SK-N-MC (cell line): ENCODE data around the gene SRCAP.

Experiments
- DNase-seq: peaks from one replicate; pipeline ENCODE4 v3.0.0-alpha.2; 2011; ENCODE audit warnings: low read depth, low spot score
- H3K27ac ChIP-seq: fragments of 200-600 bp; sonication (generic); 2 replicates; pipeline ENCODE4 v1.5.1; 2016; ENCODE audit warnings: mixed run types
- H3K36me3 ChIP-seq: fragments of 200-600 bp; sonication (generic); 2 replicates; pipeline ENCODE4 v1.6.1; 2017; ENCODE audit warnings: antibody characterized with exemption, low read length, mixed read lengths; ENCODE audit not compliant: insufficient read depth
- H3K4me3 ChIP-seq: fragments of 200-600 bp; sonication (generic); 2 replicates; pipeline ENCODE4 v1.5.1; 2016
- H3K9ac ChIP-seq: fragments of 200-600 bp; sonication (generic); 2 replicates; pipeline ENCODE4 v1.8.0; 2017; ENCODE audit warnings: mixed run types, mixed read lengths; ENCODE audit not compliant: insufficient read length
- H3K9me3 ChIP-seq: fragments of 200-600 bp; sonication (generic); 2 replicates; pipeline ENCODE4 v1.6.1; 2017; ENCODE audit warnings: low read depth, mild to moderate bottlenecking, antibody characterized with exemption, low read length, moderate library complexity, mixed read lengths
- EZH2 ChIP-seq: fragments of 200-600 bp; sonication (generic); IDR thresholded peaks from one replicate; pipeline ENCODE4 v1.6.1; 2017; ENCODE audit warnings: antibody characterized with exemption
- FOXP2 ChIP-seq: optimal IDR thresholded peaks from 2 replicates; pipeline ENCODE3; 2011; ENCODE audit warnings: mild to moderate bottlenecking, moderate library complexity; ENCODE audit not compliant: insufficient read depth; ENCODE audit errors: extremely low read length, control extremely low read depth
- POLR2AphosphoS5 ChIP-seq: IDR thresholded peaks from 2 replicates; pipeline ENCODE4 v1.6.1; 2012; ENCODE audit warnings: mild to moderate bottlenecking, low read depth, low read length, borderline replicate concordance

Gene SRCAP

DNA sequence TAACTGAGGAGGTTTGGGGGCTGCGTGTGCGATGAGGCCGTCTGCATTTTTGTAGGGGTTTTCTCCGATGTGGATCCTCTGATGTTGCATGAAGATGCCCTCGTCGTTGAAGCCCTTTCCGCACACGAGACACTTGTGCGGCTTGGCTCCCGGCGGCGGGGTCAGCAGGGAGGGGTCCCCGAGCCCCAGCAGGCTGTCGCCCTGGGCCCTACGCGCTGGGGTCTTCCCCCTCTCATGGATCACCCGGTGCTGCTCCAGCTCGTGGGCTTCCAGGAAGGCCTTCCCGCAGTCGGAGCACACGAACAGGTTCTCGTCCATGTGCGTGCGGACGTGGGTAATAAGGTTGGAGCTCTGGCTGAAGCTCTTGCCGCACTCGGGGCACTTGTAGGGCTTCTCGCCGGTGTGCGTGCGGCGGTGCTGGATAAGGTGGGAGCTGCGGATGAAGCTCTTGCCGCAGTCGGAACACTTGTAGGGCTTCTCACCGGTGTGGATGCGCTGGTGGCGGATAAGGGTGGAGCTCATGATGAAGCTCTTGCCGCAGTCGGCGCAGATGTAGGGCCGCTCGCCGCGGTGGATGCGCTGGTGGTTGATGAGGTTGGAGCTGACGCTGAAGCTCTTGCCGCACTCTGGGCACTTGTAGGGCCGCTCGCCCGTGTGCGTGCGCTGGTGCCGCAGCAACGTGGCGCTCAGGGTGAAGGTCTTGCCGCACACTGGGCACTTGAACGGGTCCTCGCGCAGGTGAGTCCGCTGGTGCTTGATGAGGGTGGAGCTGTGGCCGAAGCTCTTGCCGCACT is 83.7 kb downstream of the SRCAP start:
- Histone ChIP-seq H3K4me3 (no peak overlapping the region), H3K9me3 (no peaks in the 10 kb centered on the region), H3K27ac (no peak overlapping the region), H3K36me3 (peaks cover 11% of the 10 kb centered on the region; the same call in 1 of the 2 replicates), H3K9ac (no peak overlapping the region)
- no peak for TF ChIP-seq EZH2
- no peak for TF ChIP-seq POLR2AphosphoS5
- TF ChIP-seq FOXP2: no peak
- DNase-seq: no peak

DNA sequence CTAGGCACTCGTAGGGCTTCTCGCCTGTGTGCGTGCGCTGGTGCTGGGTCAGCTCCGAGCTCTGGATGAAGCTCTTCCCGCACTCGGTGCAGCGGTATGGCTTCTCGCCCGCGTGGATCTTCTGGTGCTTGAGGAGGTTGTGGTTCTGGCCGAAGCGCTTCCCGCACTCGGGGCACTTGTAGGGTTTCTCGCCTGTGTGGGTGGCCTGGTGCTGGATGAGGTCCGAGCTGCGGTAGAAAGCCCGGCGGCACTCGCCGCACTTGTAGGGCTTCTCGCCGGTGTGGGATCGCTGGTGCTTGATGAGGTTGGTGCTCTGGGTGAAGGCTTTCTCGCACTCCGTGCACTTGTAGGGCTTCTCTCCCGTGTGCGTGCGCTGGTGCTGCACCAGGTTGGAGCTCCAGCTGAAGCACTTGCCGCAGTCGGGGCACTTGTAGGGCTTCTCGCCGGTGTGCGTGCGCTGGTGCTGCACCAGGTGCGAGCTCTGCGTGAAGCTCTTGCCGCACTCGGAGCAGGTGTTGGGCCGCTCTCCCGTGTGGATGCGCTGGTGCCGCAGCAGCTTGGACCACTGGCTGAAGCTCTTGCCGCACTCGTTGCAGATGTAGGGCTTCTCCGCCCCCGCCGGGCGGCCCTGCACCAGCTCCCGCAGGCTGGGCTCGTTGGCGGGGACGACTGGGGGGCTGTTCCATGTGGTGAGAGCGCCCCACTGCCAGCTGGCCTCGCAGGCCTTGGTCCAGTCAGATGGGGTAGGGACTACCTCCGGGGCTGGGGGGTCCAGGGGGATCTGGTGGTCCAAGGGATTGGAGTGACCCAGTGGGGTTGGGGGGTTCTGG is 84.5 kb downstream of the SRCAP start:
- Histone ChIP-seq H3K36me3 (peaks cover 11% of the 10 kb centered on the region; the same call in 1 of the 2 replicates), H3K9me3 (no peaks in the 10 kb centered on the region), H3K9ac (no peak overlapping the region), H3K27ac (no peak overlapping the region), H3K4me3 (no peak overlapping the region)
- no peak for DNase-seq
- no peak for TF ChIP-seq EZH2
- no peak for TF ChIP-seq POLR2AphosphoS5
- TF ChIP-seq FOXP2: no peak

DNA sequence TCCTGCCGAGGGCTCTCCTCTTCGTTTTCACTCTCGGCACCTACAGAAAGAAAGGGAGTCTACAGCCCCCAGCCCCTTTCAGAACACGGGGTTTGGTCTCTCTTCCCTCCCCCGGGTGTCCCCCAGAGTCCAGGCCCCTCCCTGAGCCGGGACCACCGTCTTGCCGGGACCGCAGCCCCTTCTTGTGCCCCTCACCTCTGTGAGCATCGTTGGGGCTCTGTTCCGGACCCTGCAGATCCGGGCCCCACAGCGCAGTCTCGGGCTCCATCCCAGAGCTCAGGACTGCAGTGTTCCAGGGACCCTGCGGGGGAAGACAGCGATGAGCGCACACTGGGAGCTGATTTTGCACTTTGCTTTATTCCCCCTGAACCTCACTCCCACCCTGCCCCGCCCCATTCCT is 85.2 kb downstream of the SRCAP start:
- no peak overlapping the region for H3K9ac ChIP-seq
- H3K9me3 ChIP-seq: no peaks in the 10 kb centered on the region
- H3K27ac ChIP-seq: no peak overlapping the region
- TF ChIP-seq EZH2 (no peak), FOXP2 (no peak), POLR2AphosphoS5 (no peak)
- H3K4me3 ChIP-seq: no peak overlapping the region
- DNase-seq: no peak
- peaks cover 11% of the 10 kb centered on the region; the same call in 1 of the 2 replicates for H3K36me3 ChIP-seq

DNA sequence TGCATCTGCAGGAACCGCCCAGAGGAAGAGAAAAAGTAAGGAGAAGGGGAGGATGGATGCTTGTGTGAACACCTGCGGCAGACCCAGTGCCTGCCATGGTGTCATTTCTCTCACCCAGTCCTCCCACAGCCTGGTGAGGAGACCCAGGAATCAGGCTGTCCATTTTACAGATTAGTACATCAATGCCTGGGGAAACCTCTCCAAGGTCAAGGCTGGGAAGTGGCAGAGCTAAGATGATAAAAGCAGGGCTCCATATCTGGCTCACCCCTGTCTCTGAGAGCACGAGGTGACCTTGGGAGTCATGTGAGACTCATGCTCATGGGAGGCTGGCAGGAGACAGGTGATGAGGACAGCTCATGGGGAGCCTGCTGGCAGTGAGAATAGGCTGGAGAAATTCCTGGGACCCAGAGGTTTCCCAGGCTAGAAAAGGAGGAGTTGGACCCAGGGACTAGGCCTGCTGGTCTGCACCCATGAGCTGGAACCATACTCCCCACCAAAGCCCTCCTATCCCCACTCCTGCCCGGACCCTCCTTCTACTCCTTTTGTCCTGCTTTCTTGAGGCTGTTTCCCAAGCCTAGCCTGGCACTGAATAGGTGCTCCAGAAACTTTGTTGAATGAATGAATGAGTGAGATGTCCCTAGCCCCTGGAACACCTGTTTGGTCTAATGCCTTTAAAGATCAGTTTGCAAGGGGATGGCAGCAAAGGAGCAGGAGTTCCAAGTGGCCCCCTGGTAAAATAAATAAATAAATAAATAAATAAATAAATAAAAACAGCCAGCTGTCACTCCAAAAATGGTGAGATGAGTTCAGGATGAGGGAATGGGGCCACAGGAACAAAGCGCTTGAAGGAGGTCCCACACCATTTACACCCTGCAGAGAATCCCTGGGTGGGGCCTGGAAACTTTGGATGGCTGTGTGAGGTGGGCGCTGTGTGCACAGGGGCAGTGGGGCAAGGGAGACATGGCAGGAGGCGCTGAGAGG is 86.4 kb downstream of the SRCAP start:
- peaks cover 11% of the 10 kb centered on the region; the same call in 1 of the 2 replicates for H3K36me3 ChIP-seq
- H3K27ac ChIP-seq: no peak overlapping the region

DNA sequence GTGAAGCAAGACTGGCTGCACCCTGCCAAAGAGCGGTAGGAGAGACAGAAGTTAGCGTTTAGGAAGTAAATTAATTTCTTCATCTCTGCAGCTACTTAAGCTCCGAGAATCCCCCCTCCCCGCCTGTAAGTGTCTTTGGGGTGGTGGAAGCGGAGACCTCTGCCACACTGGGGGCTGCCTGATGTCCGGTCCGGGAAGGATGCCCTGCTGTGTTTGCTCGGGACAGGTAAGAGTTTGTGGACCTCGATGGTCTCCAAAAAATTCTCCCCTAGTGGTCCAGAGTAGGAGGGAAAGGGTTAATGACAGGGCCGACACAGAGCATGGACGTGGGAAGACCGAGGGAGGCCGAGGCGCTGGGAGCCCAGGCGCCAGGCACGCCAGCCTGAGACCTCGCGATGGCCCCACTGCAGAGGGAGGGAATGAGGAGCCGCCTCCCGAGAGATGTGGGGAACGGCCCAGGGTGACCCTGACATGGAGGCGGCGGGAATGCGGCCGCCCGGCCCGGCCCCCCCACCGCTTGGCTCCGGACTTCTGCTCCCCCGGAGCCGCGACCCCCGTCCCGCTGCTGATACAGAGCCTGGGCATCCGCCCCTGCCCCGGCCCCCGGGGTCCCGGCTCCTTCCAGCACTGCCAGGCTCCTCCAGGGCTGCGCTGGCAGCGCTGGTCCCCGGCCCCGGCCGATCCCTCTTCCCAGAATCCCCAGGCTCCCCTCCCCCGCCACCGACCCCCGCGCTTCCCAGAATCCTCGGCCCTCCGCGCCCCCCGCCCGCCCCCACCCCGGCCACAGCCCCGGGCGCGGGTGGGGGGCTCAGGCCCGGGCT is 87.4 kb downstream of the SRCAP start:
- DNase-seq: no peak
- peak overlapping the region; percentile 90 for H3K4me3 ChIP-seq
- H3K27ac ChIP-seq: peak overlapping the region; percentile 83; the same call in 1 of the 2 replicates

More for the DNA sequence above, 86.4 kb downstream of the SRCAP start:
- DNase-seq: no peak
- Histone ChIP-seq H3K4me3 (peak overlapping the region; percentile 90), H3K9ac (peak overlapping the region; percentile 94), H3K9me3 (no peaks in the 10 kb centered on the region)
- TF ChIP-seq POLR2AphosphoS5: no peak
- TF ChIP-seq EZH2: no peak

DNA sequence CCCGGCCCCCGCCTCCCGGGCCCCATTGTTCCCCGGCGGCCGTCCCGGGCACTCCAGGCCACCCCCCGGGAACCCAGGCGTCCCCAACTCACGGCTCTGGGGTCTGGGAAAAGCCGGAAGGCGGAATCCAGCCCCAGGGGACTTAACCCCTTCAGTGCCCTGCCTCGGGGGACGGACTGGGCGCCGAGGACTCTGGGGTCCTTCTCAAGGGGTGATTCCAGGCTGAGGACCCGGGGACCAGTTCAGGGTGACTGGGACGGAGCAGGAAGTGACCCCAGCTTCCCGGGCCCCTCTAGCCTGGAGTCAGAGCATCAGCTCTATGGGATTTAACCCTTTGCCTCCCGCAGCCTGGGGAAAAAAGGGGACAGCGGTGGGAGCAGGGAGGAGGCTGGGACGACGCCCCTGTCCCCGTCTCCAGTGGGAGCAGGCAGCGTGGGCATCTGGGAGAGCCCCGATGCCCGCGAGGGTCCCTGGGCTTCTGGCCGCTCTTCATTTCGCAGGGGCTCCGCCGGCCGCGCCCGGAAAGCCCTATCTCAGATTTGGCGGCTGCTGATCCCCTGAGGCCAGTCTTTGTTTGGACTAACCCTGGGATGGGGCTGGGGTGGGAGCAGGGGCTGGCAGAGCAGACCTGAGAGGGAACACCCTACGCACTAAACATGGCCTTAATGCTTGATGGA is 88.1 kb downstream of the SRCAP start, which contains the start of gene ZNF629:
Gene ZNF629 (minus strand): TSS at position 270 of the 677 bp plus-strand sequence. CDS start 2,723 bp downstream, outside the sequence.
- Histone ChIP-seq H3K4me3 (peak within 1 kb of the TSS; percentile 90), H3K36me3 (peaks cover 11% of the 10 kb centered on the region; the same call in 1 of the 2 replicates), H3K9me3 (no peaks in the 10 kb centered on the region), H3K27ac (peak within 1 kb of the TSS; percentile 83; the same call in 1 of the 2 replicates), H3K9ac (peak within 1 kb of the TSS; percentile 94)
- no peak for DNase-seq
- TF ChIP-seq FOXP2: no peak
- peak; percentile 47 for TF ChIP-seq POLR2AphosphoS5

More for the DNA sequence above, 87.4 kb downstream of the SRCAP start:
- H3K36me3 ChIP-seq: peaks cover 11% of the 10 kb centered on the region; the same call in 1 of the 2 replicates
- no peaks in the 10 kb centered on the region for H3K9me3 ChIP-seq
- TF ChIP-seq POLR2AphosphoS5 (no peak), EZH2 (no peak), FOXP2 (no peak)
- H3K9ac ChIP-seq: peak overlapping the region; percentile 94
